Testis (tissue), 2 donors: ENCODE data around the gene MARCKS.

Source experiments
- POLR2A ChIP-seq: fragments of 450-650 bp; IDR thresholded peaks from one replicate; pipeline ENCODE4 v1.6.1; 2017; ENCODE audit warnings: antibody characterized with exemption, mild to moderate bottlenecking, moderate library complexity
- TF ChIP-seq, protein P1 (sequence below), 3 experiments: fragments of 450-650 bp in 2 of 3; fragments of 200-600 bp in 1 of 3; sonication (generic) in 1 of 3; IDR thresholded peaks; one replicate each; pipeline ENCODE4 v1.5.1; 2016 to 2019; ENCODE audit warnings: antibody characterized with exemption in 3 of 3, mild to moderate bottlenecking in 2 of 3, moderate library complexity in 1 of 3

DNA sequence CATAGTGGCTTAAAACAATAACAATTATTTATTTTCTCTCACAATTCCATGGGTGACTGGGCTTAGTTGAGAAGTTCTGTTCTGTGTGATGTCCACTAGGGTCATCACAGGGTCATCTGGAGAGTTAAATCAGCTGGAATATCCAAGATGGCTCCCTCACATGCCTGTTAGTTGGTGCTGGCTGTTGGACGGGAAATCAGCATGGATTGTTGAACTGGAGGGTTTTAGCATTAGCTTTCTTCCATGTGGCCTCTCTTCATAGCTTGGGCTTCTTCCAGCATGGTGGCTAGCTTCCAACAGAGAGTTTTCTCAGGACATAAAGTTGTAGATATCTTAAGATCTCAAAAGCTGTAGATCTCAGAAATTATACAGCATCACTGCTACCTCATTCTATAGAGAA is 19.6 kb downstream of the MARCKS start:
- no peak for TF ChIP-seq POLR2A
- TF ChIP-seq, protein P1, sequence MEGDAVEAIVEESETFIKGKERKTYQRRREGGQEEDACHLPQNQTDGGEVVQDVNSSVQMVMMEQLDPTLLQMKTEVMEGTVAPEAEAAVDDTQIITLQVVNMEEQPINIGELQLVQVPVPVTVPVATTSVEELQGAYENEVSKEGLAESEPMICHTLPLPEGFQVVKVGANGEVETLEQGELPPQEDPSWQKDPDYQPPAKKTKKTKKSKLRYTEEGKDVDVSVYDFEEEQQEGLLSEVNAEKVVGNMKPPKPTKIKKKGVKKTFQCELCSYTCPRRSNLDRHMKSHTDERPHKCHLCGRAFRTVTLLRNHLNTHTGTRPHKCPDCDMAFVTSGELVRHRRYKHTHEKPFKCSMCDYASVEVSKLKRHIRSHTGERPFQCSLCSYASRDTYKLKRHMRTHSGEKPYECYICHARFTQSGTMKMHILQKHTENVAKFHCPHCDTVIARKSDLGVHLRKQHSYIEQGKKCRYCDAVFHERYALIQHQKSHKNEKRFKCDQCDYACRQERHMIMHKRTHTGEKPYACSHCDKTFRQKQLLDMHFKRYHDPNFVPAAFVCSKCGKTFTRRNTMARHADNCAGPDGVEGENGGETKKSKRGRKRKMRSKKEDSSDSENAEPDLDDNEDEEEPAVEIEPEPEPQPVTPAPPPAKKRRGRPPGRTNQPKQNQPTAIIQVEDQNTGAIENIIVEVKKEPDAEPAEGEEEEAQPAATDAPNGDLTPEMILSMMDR (IDR thresholded peaks at IDR 0.05) = no peak
